B cell (primary cell): ENCODE results near the gene TDRD6. TPM values are rescaled to one million over a fixed set of nuclear protein-coding genes. Genes with fewer than 3 reads are reported as not detected.

ENCODE experiments used
- ATAC-seq: fragments of 200-7000 bp; cut with Tn5 transposase; one replicate; pipeline ENCODE4 v1.10.0; 2021; ENCODE audit warnings: low read depth, mild to moderate bottlenecking, moderate number of reproducible peaks, moderate library complexity
- CTCF ChIA-PET: fragments of 350-600 bp; sonication (Branson Sonifier 250); formaldehyde crosslinking; loops from one replicate; lab custom pipeline; 2021; ENCODE audit warnings: antibody characterized with exemption, inconsistent platforms; lab: Charles Lee
- POLR2A ChIA-PET: fragments of 350-600 bp; sonication (Branson Sonifier 250); formaldehyde crosslinking; loops from one replicate; lab custom pipeline; 2021; ENCODE audit warnings: antibody characterized with exemption; lab: Charles Lee
- DNase-seq: peaks from one replicate; pipeline ENCODE4 v3.0.0; 2013
- H2AFZ ChIP-seq: 2 replicates; pipeline ENCODE4 v1.6.1; 2012; ENCODE audit warnings: mild to moderate bottlenecking, low read depth, low read length; ENCODE audit not compliant: insufficient read depth, poor library complexity, severe bottlenecking
- H3K27ac ChIP-seq, 2 donors: 1 replicate in 1 of 2; 2 replicates in 1 of 2; pipeline ENCODE4 v1.5.1; 2012 to 2013; ENCODE audit warnings: low read length in 2 of 2, mild to moderate bottlenecking in 2 of 2, moderate library complexity in 1 of 2
- H3K27me3 ChIP-seq, 4 experiments: fragments of 200-600 bp in 1 of 4; sonication (generic) in 1 of 4; replicated peaks in 1 of 4; 1 replicate in 2 of 4; 2 replicates in 2 of 4; pipeline versions ENCODE4 v1.6.1 to v1.7.0; 2013 to 2016; ENCODE audit warnings: low read length in 3 of 4, mild to moderate bottlenecking in 2 of 4, mixed read lengths in 1 of 4, moderate library complexity in 1 of 4; ENCODE audit not compliant: insufficient read depth in 4 of 4, control insufficient read depth in 3 of 4; ENCODE audit errors: control extremely low read depth in 1 of 4
- H3K36me3 ChIP-seq, 2 experiments: replicated peaks in 1 of 2; 1 replicate in 1 of 2; 2 replicates in 1 of 2; pipeline versions ENCODE4 v1.6.1 to v1.7.1; 2013; ENCODE audit warnings: low read length in 1 of 2; ENCODE audit not compliant: insufficient read depth in 2 of 2, control insufficient read depth in 1 of 2; ENCODE audit errors: control extremely low read depth in 1 of 2, extremely low read depth in 1 of 2
- H3K4me1 ChIP-seq, 2 donors: fragments of 200-600 bp in 1 of 2; sonication (generic) in 1 of 2; 1 replicate in 1 of 2; 2 replicates in 1 of 2; pipeline versions ENCODE4 v1.5.1 to v1.6.1; 2013 to 2017; ENCODE audit warnings: low read length in 2 of 2; ENCODE audit not compliant: control insufficient read depth in 2 of 2, insufficient read depth in 2 of 2
- H3K4me2 ChIP-seq: replicated peaks from 2 replicates; pipeline ENCODE3; 2012; ENCODE audit warnings: mild to moderate bottlenecking, low read depth, low read length; ENCODE audit not compliant: poor library complexity, severe bottlenecking
- H3K4me3 ChIP-seq, 5 experiments: fragments of 200-600 bp in 1 of 5; sonication (generic) in 1 of 5; 1 replicate in 3 of 5; 2 replicates in 2 of 5; pipeline versions ENCODE4 v1.5.1 to v1.7.0; 2011 to 2016; ENCODE audit warnings: low read length in 4 of 5, mild to moderate bottlenecking in 4 of 5, low read depth in 2 of 5, control low read depth in 1 of 5, moderate library complexity in 1 of 5; ENCODE audit not compliant: insufficient read depth in 1 of 5; ENCODE audit errors: control extremely low read depth in 1 of 5, extremely low read depth in 1 of 5
- H3K79me2 ChIP-seq: fragments of 200-600 bp; sonication (generic); one replicate; pipeline ENCODE4 v1.6.0; 2016; ENCODE audit warnings: low read length; ENCODE audit not compliant: control insufficient read depth, insufficient read depth
- H3K9ac ChIP-seq: fragments of 200-600 bp; sonication (generic); 2 replicates; pipeline ENCODE4 v1.6.1; 2017; ENCODE audit warnings: mild to moderate bottlenecking, low read length, moderate library complexity
- H3K9me3 ChIP-seq, 3 donors: one replicate each; pipeline versions ENCODE4 v1.6.1 to v1.7.1; 2013; ENCODE audit warnings: low read length in 2 of 3; ENCODE audit not compliant: control insufficient read depth in 2 of 3, insufficient read depth in 1 of 3; ENCODE audit errors: control extremely low read depth in 1 of 3
- H4K20me1 ChIP-seq: 2 replicates; pipeline ENCODE4 v1.6.0; 2012; ENCODE audit warnings: mild to moderate bottlenecking, low read length; ENCODE audit not compliant: insufficient read depth, control insufficient read depth, poor library complexity, severe bottlenecking
- H3K27ac Mint-ChIP-seq: one replicate; pipeline ENCODE4 v1.8.0; 2021; ENCODE audit warnings: mixed read lengths
- H3K27me3 Mint-ChIP-seq: one replicate; pipeline ENCODE4 v1.8.0; 2021; ENCODE audit warnings: mixed read lengths
- H3K4me1 Mint-ChIP-seq: one replicate; pipeline ENCODE4 v1.8.0; 2021; ENCODE audit warnings: mixed read lengths
- H3K4me3 Mint-ChIP-seq: one replicate; pipeline ENCODE4 v1.8.0; 2021; ENCODE audit warnings: mixed read lengths
- H3K9me3 Mint-ChIP-seq: one replicate; pipeline ENCODE4 v1.8.0; 2022; ENCODE audit warnings: mixed read lengths; ENCODE audit not compliant: insufficient read depth
- EZH2 ChIP-seq: IDR thresholded peaks from 2 replicates; pipeline ENCODE4 v1.6.1; 2012; ENCODE audit warnings: borderline replicate concordance, low read depth, mild to moderate bottlenecking, moderate library complexity, low read length; ENCODE audit not compliant: insufficient read depth, poor library complexity, severe bottlenecking
- WGBS: methylation state at CpG from one replicate; pipeline ENCODE4 v1.1.5; 2013; ENCODE audit warnings: missing lambda C conversion rate; ENCODE audit not compliant: insufficient coverage; 5-methylcytosine and 5-hydroxymethylcytosine counted together
- intact Hi-C: fragments of 100-400 bp; cut with micrococcal nuclease; formaldehyde crosslinking; loops from one replicate; pipeline ENCODE4 v1.10.0; 2022
- polyA plus RNA-seq: library from polyadenylated mRNA; depleted of rRNA; stranded (reverse); fragments of >200 nt; gene quantifications from 2 replicates; pipeline ENCODE4 v1.2.3, GENCODE V29; 2012
- total RNA-seq, 2 donors: library from RNA; stranded (reverse); fragments of 120-200 nt in 1 of 2; gene quantifications; 1 replicate in 1 of 2; 2 replicates in 1 of 2; pipeline versions ENCODE4 v1.2.3 to v1.2.4, GENCODE V29; 2013 to 2022
- TF ChIP-seq, protein P1 (sequence below): fragments of 200-600 bp; IDR thresholded peaks from one replicate; pipeline ENCODE4 v1.8.0; 2022; ENCODE audit warnings: antibody characterized with exemption, mild to moderate bottlenecking

The TDRD6 gene
- total and polyA plus RNA-seq, 2 donors (not counting 1 experiment from before 2014, with no cell fraction given): 0.01 TPM; not detected in 1

- no peak overlapping the region for H3K4me3 Mint-ChIP-seq
- H3K4me3 ChIP-seq: no peak overlapping the region
- no peak overlapping the region for H3K9ac ChIP-seq
- DNase-seq (no peak), ATAC-seq (no peak)
- no peaks in the 10 kb centered on the region for H3K27me3 Mint-ChIP-seq
- H3K4me1 ChIP-seq: no peaks in the 10 kb centered on the region
- 87% methylated on average over 2 of the region's 2 CpGs for WGBS
- H2AFZ ChIP-seq: no peak overlapping the region
- no peaks in the 10 kb centered on the region for H3K36me3 ChIP-seq
- no peaks in the 10 kb centered on the region for H3K9me3 Mint-ChIP-seq
- ChIA-PET CTCF (no interaction called here), POLR2A (no interaction called here)
- no peaks in the 10 kb centered on the region for H3K4me1 Mint-ChIP-seq
- H3K27ac ChIP-seq: no peak overlapping the region
- no peaks in the 10 kb centered on the region for H3K79me2 ChIP-seq
- no peak overlapping the region for H3K27ac Mint-ChIP-seq
- no peaks in the 10 kb centered on the region for H3K9me3 ChIP-seq
- H3K27me3 ChIP-seq: peaks cover 0 to 3% (median 0%) of the 10 kb centered on the region in 4 experiments
- H4K20me1 ChIP-seq: no peaks in the 10 kb centered on the region
- TF ChIP-seq, protein P1, sequence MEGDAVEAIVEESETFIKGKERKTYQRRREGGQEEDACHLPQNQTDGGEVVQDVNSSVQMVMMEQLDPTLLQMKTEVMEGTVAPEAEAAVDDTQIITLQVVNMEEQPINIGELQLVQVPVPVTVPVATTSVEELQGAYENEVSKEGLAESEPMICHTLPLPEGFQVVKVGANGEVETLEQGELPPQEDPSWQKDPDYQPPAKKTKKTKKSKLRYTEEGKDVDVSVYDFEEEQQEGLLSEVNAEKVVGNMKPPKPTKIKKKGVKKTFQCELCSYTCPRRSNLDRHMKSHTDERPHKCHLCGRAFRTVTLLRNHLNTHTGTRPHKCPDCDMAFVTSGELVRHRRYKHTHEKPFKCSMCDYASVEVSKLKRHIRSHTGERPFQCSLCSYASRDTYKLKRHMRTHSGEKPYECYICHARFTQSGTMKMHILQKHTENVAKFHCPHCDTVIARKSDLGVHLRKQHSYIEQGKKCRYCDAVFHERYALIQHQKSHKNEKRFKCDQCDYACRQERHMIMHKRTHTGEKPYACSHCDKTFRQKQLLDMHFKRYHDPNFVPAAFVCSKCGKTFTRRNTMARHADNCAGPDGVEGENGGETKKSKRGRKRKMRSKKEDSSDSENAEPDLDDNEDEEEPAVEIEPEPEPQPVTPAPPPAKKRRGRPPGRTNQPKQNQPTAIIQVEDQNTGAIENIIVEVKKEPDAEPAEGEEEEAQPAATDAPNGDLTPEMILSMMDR: no peak
- no peak for TF ChIP-seq EZH2
- intact Hi-C loops: no loop called here
- H3K4me2 ChIP-seq: no peak overlapping the region
Observed at GRCh38 chr6:46667377-46667776, 20.3 kb upstream of the TDRD6 start.

- Mint-ChIP-seq H3K4me3 (no peak overlapping the region), H3K4me1 (no peaks in the 10 kb centered on the region), H3K9me3 (no peaks in the 10 kb centered on the region), H3K27me3 (no peaks in the 10 kb centered on the region), H3K27ac (no peak overlapping the region)
- DNase-seq (no peak), ATAC-seq (no peak)
- Histone ChIP-seq H3K4me1 (no peaks in the 10 kb centered on the region), H3K36me3 (no peaks in the 10 kb centered on the region), H2AFZ (no peak overlapping the region), H3K4me3 (no peak overlapping the region), H3K9ac (no peak overlapping the region), H3K27ac (no peak overlapping the region), H3K4me2 (no peak overlapping the region), H4K20me1 (no peaks in the 10 kb centered on the region), H3K79me2 (no peaks in the 10 kb centered on the region), H3K27me3 (no peaks in the 10 kb centered on the region), H3K9me3 (no peaks in the 10 kb centered on the region)
- intact Hi-C loops: no loop called here
- TF ChIP-seq EZH2: no peak
- TF ChIP-seq, protein P1: no peak
- ChIA-PET POLR2A (no interaction called here), CTCF (no interaction called here)
- 100% methylated on average over 1 of the region's 1 CpG for WGBS
Observed at GRCh38 chr6:46674410-46674809, 13.3 kb upstream of the TDRD6 start.
